Chondrocyte (in vitro differentiated cells): ENCODE results near the gene RAD51B. TPM values are rescaled to one million over a fixed set of nuclear protein-coding genes. Genes with fewer than 3 reads are reported as not detected.

Experiments used
- DNase-seq: peaks from one replicate; pipeline ENCODE4 v3.0.0; 2021; ENCODE audit warnings: mixed read lengths, low spot score
- H3K27ac Mint-ChIP-seq: one replicate; pipeline ENCODE4 v1.8.0; 2021; ENCODE audit warnings: mild to moderate bottlenecking, moderate library complexity, mixed read lengths; ENCODE audit not compliant: unreplicated experiment
- H3K27me3 Mint-ChIP-seq: 2 replicates; pipeline ENCODE4 v1.8.0; 2021; ENCODE audit warnings: low read depth, mixed read lengths
- H3K36me3 Mint-ChIP-seq: 2 replicates; pipeline ENCODE4 v1.8.0; 2021; ENCODE audit warnings: low read depth, mixed read lengths
- H3K4me1 Mint-ChIP-seq: 2 replicates; pipeline ENCODE4 v1.8.0; 2021; ENCODE audit warnings: low read depth, mild to moderate bottlenecking, mixed read lengths
- H3K4me3 Mint-ChIP-seq: one replicate; pipeline ENCODE4 v1.8.0; 2021; ENCODE audit warnings: mild to moderate bottlenecking, moderate library complexity, mixed read lengths; ENCODE audit not compliant: unreplicated experiment
- H3K9me3 Mint-ChIP-seq: 2 replicates; pipeline ENCODE4 v1.8.0; 2021; ENCODE audit warnings: low read depth, mixed read lengths
- total RNA-seq: library from RNA; stranded (reverse); gene quantifications from 3 replicates; pipeline ENCODE4 v1.2.1, GENCODE V29; 2021
- TF ChIP-seq, protein P1 (sequence below): fragments of 200-600 bp; sonication (generic); IDR thresholded peaks from 2 replicates; pipeline ENCODE4 v1.5.0; 2021; ENCODE audit warnings: antibody characterized with exemption, mild to moderate bottlenecking, moderate library complexity

RAD51B gene
- total RNA-seq, 1 donor from 2014 or later, result 8.2 TPM

- Mint-ChIP-seq H3K27me3 (no peaks in the 10 kb centered on the region), H3K9me3 (no peaks in the 10 kb centered on the region), H3K4me1 (no peaks in the 10 kb centered on the region), H3K4me3 (no peak overlapping the region), H3K36me3 (no peaks in the 10 kb centered on the region), H3K27ac (no peak overlapping the region)
- TF ChIP-seq, protein P1, sequence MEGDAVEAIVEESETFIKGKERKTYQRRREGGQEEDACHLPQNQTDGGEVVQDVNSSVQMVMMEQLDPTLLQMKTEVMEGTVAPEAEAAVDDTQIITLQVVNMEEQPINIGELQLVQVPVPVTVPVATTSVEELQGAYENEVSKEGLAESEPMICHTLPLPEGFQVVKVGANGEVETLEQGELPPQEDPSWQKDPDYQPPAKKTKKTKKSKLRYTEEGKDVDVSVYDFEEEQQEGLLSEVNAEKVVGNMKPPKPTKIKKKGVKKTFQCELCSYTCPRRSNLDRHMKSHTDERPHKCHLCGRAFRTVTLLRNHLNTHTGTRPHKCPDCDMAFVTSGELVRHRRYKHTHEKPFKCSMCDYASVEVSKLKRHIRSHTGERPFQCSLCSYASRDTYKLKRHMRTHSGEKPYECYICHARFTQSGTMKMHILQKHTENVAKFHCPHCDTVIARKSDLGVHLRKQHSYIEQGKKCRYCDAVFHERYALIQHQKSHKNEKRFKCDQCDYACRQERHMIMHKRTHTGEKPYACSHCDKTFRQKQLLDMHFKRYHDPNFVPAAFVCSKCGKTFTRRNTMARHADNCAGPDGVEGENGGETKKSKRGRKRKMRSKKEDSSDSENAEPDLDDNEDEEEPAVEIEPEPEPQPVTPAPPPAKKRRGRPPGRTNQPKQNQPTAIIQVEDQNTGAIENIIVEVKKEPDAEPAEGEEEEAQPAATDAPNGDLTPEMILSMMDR, result no peak
- no peak for DNase-seq
Measured at GRCh38 chr14:67918838-67919237, 99.3 kb downstream of the RAD51B start.

- H3K4me3 Mint-ChIP-seq, result no peak overlapping the region
- H3K9me3 Mint-ChIP-seq, result no peaks in the 10 kb centered on the region
- no peaks in the 10 kb centered on the region for H3K4me1 Mint-ChIP-seq
- DNase-seq, result no peak
- no peaks in the 10 kb centered on the region for H3K27me3 Mint-ChIP-seq
- TF ChIP-seq, protein P1, result no peak
- H3K36me3 Mint-ChIP-seq, result no peaks in the 10 kb centered on the region
- no peak overlapping the region for H3K27ac Mint-ChIP-seq
Measured at GRCh38 chr14:67919259-67920032, 99.9 kb downstream of the RAD51B start.

GRCh38 chr14:67926821-67927220, 107.2 kb downstream of the RAD51B start:
- Mint-ChIP-seq H3K9me3 (peaks cover 23% of the 10 kb centered on the region), H3K4me1 (no peaks in the 10 kb centered on the region), H3K36me3 (peaks cover 7% of the 10 kb centered on the region), H3K4me3 (no peak overlapping the region), H3K27ac (no peak overlapping the region), H3K27me3 (no peaks in the 10 kb centered on the region)
- no peak for DNase-seq
- TF ChIP-seq, protein P1, result no peak

DNA sequence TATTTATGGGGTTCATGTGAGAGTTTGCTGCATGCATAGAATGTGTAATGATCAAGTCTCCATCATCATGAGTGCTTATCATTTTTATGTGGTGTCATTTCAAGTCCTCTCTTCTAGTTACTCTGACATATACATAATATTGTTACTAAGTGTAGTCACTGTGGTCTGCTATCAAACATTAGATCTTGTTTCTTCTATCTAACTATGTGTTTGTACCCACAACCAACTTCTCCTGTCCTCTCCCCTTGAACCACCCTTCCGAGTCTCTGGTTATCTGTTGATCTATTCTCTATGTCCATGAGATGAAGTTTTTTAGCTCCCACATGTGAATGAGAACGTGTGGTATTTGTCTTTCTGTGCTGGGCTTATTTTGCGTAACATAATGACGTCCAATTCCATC, 107.7 kb downstream of the RAD51B start:
- TF ChIP-seq, protein P1, result no peak
- no peak overlapping the region for H3K4me3 Mint-ChIP-seq
- H3K9me3 Mint-ChIP-seq, result peaks cover 23% of the 10 kb centered on the region

GRCh38 chr14:67928375-67928774, 108.8 kb downstream of the RAD51B start:
- H3K36me3 Mint-ChIP-seq, result peaks cover 7% of the 10 kb centered on the region
- TF ChIP-seq, protein P1, result no peak
- H3K4me3 Mint-ChIP-seq, result no peak overlapping the region
- H3K27me3 Mint-ChIP-seq, result no peaks in the 10 kb centered on the region
- H3K4me1 Mint-ChIP-seq, result no peaks in the 10 kb centered on the region
- peaks cover 23% of the 10 kb centered on the region for H3K9me3 Mint-ChIP-seq
- no peak for DNase-seq
- H3K27ac Mint-ChIP-seq, result no peak overlapping the region

More for the DNA sequence above, 107.7 kb downstream of the RAD51B start:
- no peaks in the 10 kb centered on the region for H3K4me1 Mint-ChIP-seq
- peaks cover 7% of the 10 kb centered on the region for H3K36me3 Mint-ChIP-seq
- H3K27ac Mint-ChIP-seq, result no peak overlapping the region
- no peaks in the 10 kb centered on the region for H3K27me3 Mint-ChIP-seq
- DNase-seq, result no peak
